H1 (cell line): ENCODE data around the gene HHAT. TPM values are rescaled to one million over a fixed set of nuclear protein-coding genes. Genes with fewer than 3 reads are reported as not detected.
A peak's percentile ranks its signal among the peaks of the same experiment; 100 is the strongest.

Source experiments
- CTCF ChIA-PET: fragments of 300-600 bp; sonication (Branson Sonifier 250); formaldehyde crosslinking; loops from one replicate; lab custom pipeline; 2021; ENCODE audit not compliant: partially characterized antibody; lab: Charles Lee
- POLR2A ChIA-PET: fragments of 300-600 bp; sonication (Branson Sonifier 250); formaldehyde crosslinking; loops from one replicate; lab custom pipeline; 2021; ENCODE audit warnings: inconsistent platforms; ENCODE audit not compliant: partially characterized antibody; lab: Charles Lee
- DNase-seq, 2 experiments: peaks; one replicate each; pipeline versions ENCODE4 v3.0.0 to v3.0.0-alpha.2; 2010 to 2022; ENCODE audit warnings: low spot score in 2 of 2, low read depth in 1 of 2, mixed read lengths in 1 of 2
- FAIRE-seq: peaks from 2 replicates; lab custom pipeline; 2011; peaks lifted over from hg19 to GRCh38; lab: Jason Lieb, UNC
- H2AFZ ChIP-seq: 2 replicates; pipeline ENCODE4 v1.8.1; 2012; ENCODE audit warnings: low read length, inconsistent platforms
- H2AK5ac ChIP-seq: 2 replicates; pipeline ENCODE4 v1.6.1; 2013; ENCODE audit warnings: low read depth, low read length
- H2BK120ac ChIP-seq: replicated peaks from 2 replicates; pipeline ENCODE3; 2013; ENCODE audit warnings: low read depth, low read length, inconsistent platforms
- H2BK12ac ChIP-seq: 2 replicates; pipeline ENCODE4 v1.6.1; 2013; ENCODE audit warnings: low read depth, low read length
- H2BK15ac ChIP-seq: 2 replicates; pipeline ENCODE4 v1.6.1; 2013; ENCODE audit warnings: low read length
- H2BK20ac ChIP-seq: 2 replicates; pipeline ENCODE4 v1.6.1; 2013; ENCODE audit warnings: low read length
- H2BK5ac ChIP-seq: 2 replicates; pipeline ENCODE4 v1.6.1; 2013; ENCODE audit warnings: low read depth, low read length
- H3K14ac ChIP-seq: 2 replicates; pipeline ENCODE4 v1.6.1; 2013; ENCODE audit warnings: inconsistent platforms; ENCODE audit not compliant: insufficient read length
- H3K18ac ChIP-seq: 2 replicates; pipeline ENCODE4 v1.6.1; 2013; ENCODE audit warnings: low read length; ENCODE audit errors: extremely low read depth
- H3K23ac ChIP-seq: 2 replicates; pipeline ENCODE4 v1.6.1; 2013; ENCODE audit warnings: inconsistent platforms; ENCODE audit not compliant: insufficient read length
- H3K23me2 ChIP-seq: 2 replicates; pipeline ENCODE4 v1.6.1; 2013; ENCODE audit warnings: low read depth, low read length
- H3K27ac ChIP-seq: 2 replicates; pipeline ENCODE4 v1.6.1; 2011; ENCODE audit warnings: low read depth, low read length, inconsistent platforms
- H3K27me3 ChIP-seq, 4 experiments: replicated peaks in 1 of 4; 1 replicate in 1 of 4; 2 replicates in 3 of 4; pipeline versions ENCODE4 v1.6.1 to v1.8.1; 2011 to 2013; ENCODE audit warnings: low read length in 3 of 4, mild to moderate bottlenecking in 3 of 4, inconsistent platforms in 2 of 4, mixed read lengths in 2 of 4, moderate library complexity in 1 of 4; ENCODE audit not compliant: control insufficient read depth in 3 of 4, insufficient read depth in 3 of 4; ENCODE audit errors: extremely low read depth in 1 of 4
- H3K36me3 ChIP-seq, 4 experiments: 2 replicates each; pipeline versions ENCODE4 v1.6.1 to v1.8.1; 2011 to 2013; ENCODE audit warnings: mild to moderate bottlenecking in 4 of 4, low read length in 3 of 4, moderate library complexity in 2 of 4, control low read depth in 1 of 4, inconsistent platforms in 1 of 4; ENCODE audit not compliant: insufficient read depth in 4 of 4, control insufficient read depth in 2 of 4
- H3K4ac ChIP-seq: replicated peaks from 2 replicates; pipeline ENCODE3; 2013; ENCODE audit warnings: low read length, low read depth, mixed read lengths, inconsistent platforms; ENCODE audit not compliant: insufficient read length
- H3K4me1 ChIP-seq, 4 experiments: replicated peaks in 1 of 4; 1 replicate in 1 of 4; 2 replicates in 3 of 4; pipeline versions ENCODE4 v1.6.1 to v1.8.1; 2011 to 2013; ENCODE audit warnings: low read length in 3 of 4, inconsistent platforms in 2 of 4, mixed read lengths in 1 of 4; ENCODE audit not compliant: insufficient read depth in 4 of 4, control insufficient read depth in 3 of 4
- H3K4me2 ChIP-seq, 2 experiments: 2 replicates each; pipeline versions ENCODE4 v1.6.1 to v1.8.1; 2011 to 2013; ENCODE audit warnings: low read depth in 2 of 2, low read length in 2 of 2, control low read depth in 1 of 2, inconsistent platforms in 1 of 2, mild to moderate bottlenecking in 1 of 2; ENCODE audit not compliant: insufficient read depth in 1 of 2
- H3K4me3 ChIP-seq, 4 experiments: fragments of 200-600, 300-600 bp in 1 of 4; sonication (generic), shearing (Covaris generic), sonication (Bioruptor Twin) in 1 of 4; 2 replicates each; pipeline versions ENCODE4 v1.5.1 to v1.8.1; 2011 to 2016; ENCODE audit warnings: low read length in 4 of 4, low read depth in 3 of 4, control low read depth in 2 of 4, inconsistent platforms in 2 of 4, mild to moderate bottlenecking in 2 of 4, mixed read lengths in 1 of 4, moderate library complexity in 1 of 4; ENCODE audit not compliant: insufficient read depth in 2 of 4; ENCODE audit errors: extremely low read depth in 1 of 4
- H3K56ac ChIP-seq: replicated peaks from 2 replicates; pipeline ENCODE3; 2013; ENCODE audit warnings: low read depth, mild to moderate bottlenecking, mixed read lengths, low read length, inconsistent platforms; ENCODE audit not compliant: insufficient read length
- H3K79me1 ChIP-seq: 2 replicates; pipeline ENCODE4 v1.6.1; 2013; ENCODE audit warnings: low read depth, low read length, control low read depth
- H3K79me2 ChIP-seq, 2 experiments: 2 replicates each; pipeline versions ENCODE4 v1.6.1 to v1.8.1; 2012 to 2013; ENCODE audit warnings: low read length in 2 of 2, mild to moderate bottlenecking in 2 of 2, inconsistent platforms in 1 of 2; ENCODE audit not compliant: insufficient read depth in 2 of 2, control insufficient read depth in 1 of 2
- H3K9ac ChIP-seq, 4 experiments: replicated peaks in 1 of 4; 1 replicate in 1 of 4; 2 replicates in 3 of 4; pipeline versions ENCODE4 v1.6.1 to v1.8.1; 2011 to 2013; ENCODE audit warnings: low read depth in 3 of 4, low read length in 3 of 4, control low read depth in 2 of 4, mild to moderate bottlenecking in 2 of 4, moderate library complexity in 2 of 4, inconsistent platforms in 1 of 4; ENCODE audit errors: extremely low read depth in 1 of 4
- H3K9me3 ChIP-seq, 2 experiments: 2 replicates each; pipeline versions ENCODE4 v1.6.1 to v1.8.1; 2012 to 2013; ENCODE audit warnings: mild to moderate bottlenecking in 2 of 2, moderate library complexity in 2 of 2, control low read depth in 1 of 2, inconsistent platforms in 1 of 2, low read depth in 1 of 2, low read length in 1 of 2, mixed read lengths in 1 of 2; ENCODE audit not compliant: insufficient read depth in 2 of 2
- H4K20me1 ChIP-seq, 2 experiments: replicated peaks in 1 of 2; 2 replicates each; pipeline versions ENCODE3 to v1.8.1; 2011 to 2013; ENCODE audit warnings: inconsistent platforms in 2 of 2, low read length in 2 of 2, mild to moderate bottlenecking in 1 of 2; ENCODE audit not compliant: insufficient read depth in 2 of 2, control insufficient read depth in 1 of 2
- H4K5ac ChIP-seq: 2 replicates; pipeline ENCODE4 v1.6.1; 2013; ENCODE audit warnings: low read length, low read depth, mixed read lengths, inconsistent platforms; ENCODE audit not compliant: insufficient read length
- H4K8ac ChIP-seq: 2 replicates; pipeline ENCODE4 v1.8.0; 2013; ENCODE audit warnings: mild to moderate bottlenecking, moderate library complexity, low read length, inconsistent platforms; ENCODE audit not compliant: insufficient read depth; ENCODE audit errors: extremely low read depth
- H4K91ac ChIP-seq: replicated peaks from 2 replicates; pipeline ENCODE3; 2013; ENCODE audit warnings: low read length, mixed read lengths, inconsistent platforms; ENCODE audit not compliant: insufficient read length
- CTBP2 ChIP-seq: IDR thresholded peaks from 2 replicates; pipeline ENCODE4 v1.7.0; 2011; ENCODE audit warnings: borderline replicate concordance, mild to moderate bottlenecking, moderate library complexity, mixed read lengths, low read length; ENCODE audit not compliant: insufficient read depth, insufficient read length
- GABPA ChIP-seq: IDR thresholded peaks from 2 replicates; pipeline ENCODE4 v1.6.1; 2011; ENCODE audit warnings: mild to moderate bottlenecking, low read length, moderate library complexity, borderline replicate concordance; ENCODE audit not compliant: insufficient read depth
- JUN ChIP-seq: IDR thresholded peaks from 2 replicates; pipeline ENCODE4 v1.6.1; 2011; ENCODE audit warnings: low read depth, mild to moderate bottlenecking, improper control_type of control experiment, low read length
- KDM5A ChIP-seq: fragments of 200-600 bp; IDR thresholded peaks from 2 replicates; pipeline ENCODE4 v1.7.1; 2012; ENCODE audit warnings: mild to moderate bottlenecking, low read length, inconsistent platforms, mixed read lengths
- NANOG ChIP-seq: IDR thresholded peaks from 2 replicates; pipeline ENCODE4 v1.6.1; 2011; ENCODE audit warnings: low read length, low read depth, mild to moderate bottlenecking, inconsistent platforms; ENCODE audit not compliant: insufficient read depth, poor library complexity, severe bottlenecking
- NRF1 ChIP-seq: IDR thresholded peaks from 2 replicates; pipeline ENCODE4 v1.6.1; 2011; ENCODE audit warnings: mild to moderate bottlenecking, low read depth, low read length, improper control_type of control experiment
- POLR2A ChIP-seq, 2 experiments: IDR thresholded peaks; 1 replicate in 1 of 2; 2 replicates in 1 of 2; pipeline ENCODE4 v1.6.1; 2011; ENCODE audit warnings: low read depth in 2 of 2, low read length in 2 of 2, mild to moderate bottlenecking in 2 of 2; ENCODE audit errors: control extremely low read depth in 1 of 2
- RAD21 ChIP-seq, 2 experiments: IDR thresholded peaks in 1 of 2; conservative IDR thresholded peaks in 1 of 2; 2 replicates each; pipeline ENCODE4 v1.6.1; 2011; ENCODE audit warnings: low read depth in 2 of 2, low read length in 2 of 2, improper control_type of control experiment in 1 of 2, inconsistent platforms in 1 of 2, mild to moderate bottlenecking in 1 of 2, moderate library complexity in 1 of 2
- RBBP5 ChIP-seq: IDR thresholded peaks from 2 replicates; pipeline ENCODE4 v1.7.1; 2012; ENCODE audit warnings: low read depth, mild to moderate bottlenecking, inconsistent platforms, low read length, moderate library complexity, borderline replicate concordance
- SAP30 ChIP-seq: fragments of 300-600 bp; sonication (generic); IDR thresholded peaks from 2 replicates; pipeline ENCODE4 v1.7.1; 2012; ENCODE audit warnings: low read length, moderate library complexity, mild to moderate bottlenecking, inconsistent platforms; ENCODE audit not compliant: insufficient read depth, insufficient replicate concordance
- SP1 ChIP-seq: IDR thresholded peaks from 2 replicates; pipeline ENCODE4 v1.6.1; 2011; ENCODE audit warnings: low read depth, low read length
- WGBS, 2 experiments: shearing (Covaris generic) in 1 of 2; methylation state at CpG; one replicate each; pipeline versions ENCODE4 v1.1.6 to v1.1.7; 2013 to 2015; ENCODE audit warnings: low lambda C conversion rate in 2 of 2, mixed read lengths in 2 of 2, inconsistent platforms in 1 of 2, low coverage in 1 of 2, missing lambda C conversion rate in 1 of 2; ENCODE audit not compliant: insufficient replicate concordance in 2 of 2, insufficient coverage in 1 of 2, insufficient read length in 1 of 2; ENCODE audit errors: extremely low coverage in 1 of 2, missing lambda C conversion rate in 1 of 2; 5-methylcytosine and 5-hydroxymethylcytosine counted together
- polyA plus RNA-seq, 7 experiments: library from polyadenylated mRNA; depleted of rRNA in 3 of 7; stranded (reverse) in 5 of 7; unstranded in 2 of 7; fragments of >200 nt in 5 of 7; fragments of 200-250 nt in 2 of 7; gene quantifications; 1 replicate in 5 of 7; 2 replicates in 1 of 7; 4 replicates in 1 of 7; pipeline versions ENCODE4 v1.2.1 to v1.2.3, GENCODE V29; 2011 to 2013; ENCODE audit warnings: missing spikeins in 2 of 7, mixed read lengths in 2 of 7
- total RNA-seq: library from RNA; stranded (reverse); fragmentation: NEBNext Ultra II Directional; extraction: Animal tissue kit (Norgen Biotek cat#: 25700); gene quantifications from 2 replicates; pipeline ENCODE4 v1.2.1, GENCODE V29; 2021

Gene HHAT
- total and polyA plus RNA-seq, 2 of the 8 experiments (the other 6 are each of a cell fraction or from before 2014, with no cell fraction given) = 0.15 to 0.51 TPM

GRCh38 chr1:210373878-210374599, 45.3 kb downstream of the HHAT start:
- H2BK5ac ChIP-seq = peak overlapping the region; percentile 75; the same call in 1 of the 2 replicates
- no peak overlapping the region for H3K14ac ChIP-seq
- 1% methylated on average over 9 of the region's 9 CpGs; no CpG with 5 or more reads in 1 of the 2 experiments for WGBS, 2 experiments
- H3K27me3 ChIP-seq = peaks cover 0 to 5% (median 2%) of the 10 kb centered on the region in 4 experiments; a peak in 1 of 7 replicates
- FAIRE-seq = peak; percentile 100
- no peak overlapping the region for H2AFZ ChIP-seq
- no peaks in the 10 kb centered on the region for H3K79me1 ChIP-seq
- H3K56ac ChIP-seq = no peak overlapping the region
- no peaks in the 10 kb centered on the region for H4K20me1 ChIP-seq
- DNase-seq = peak; percentile 89 to 90
- ChIA-PET POLR2A (interaction anchor here (0.5 to 5.9 kb wide), 117 partner anchors 12 to 1302 kb away, joined by 3 to 197 read pairs (median 4); partner anchors contain the start of genes HHAT, IRF6, KCNH1 and NEK2), CTCF (interaction anchor here (0.6 to 10.6 kb wide), 23 partner anchors 9 to 884 kb away, joined by 3 to 179 read pairs (median 4); partner anchors contain the start of gene KCNH1)
- peak overlapping the region in 1 of 4 experiments; percentile 33; a peak in 1 of 8 replicates for H3K4me3 ChIP-seq
- no peak overlapping the region for H4K91ac ChIP-seq
- H3K9me3 ChIP-seq = no peaks in the 10 kb centered on the region
- no peak overlapping the region for H3K18ac ChIP-seq
- H4K8ac ChIP-seq = no peak overlapping the region
- H3K4me2 ChIP-seq = peak overlapping the region; percentile 41 to 42
- peak overlapping the region; percentile 43 to 77 (median 70); a peak in 6 of 7 replicates for H3K9ac ChIP-seq
- peak overlapping the region; percentile 97 for H3K27ac ChIP-seq
- no peak overlapping the region for H3K23ac ChIP-seq
- H2AK5ac ChIP-seq = no peak overlapping the region
- no peak overlapping the region; the same call in 1 of the 2 replicates for H2BK12ac ChIP-seq
- H3K4me1 ChIP-seq = peaks cover 7 to 24% (median 18%) of the 10 kb centered on the region in 4 experiments
- H4K5ac ChIP-seq = peak overlapping the region; percentile 97
- no peak overlapping the region for H3K4ac ChIP-seq
- H2BK120ac ChIP-seq = no peak overlapping the region
- H3K79me2 ChIP-seq = no peaks in the 10 kb centered on the region
- H3K36me3 ChIP-seq = no peaks in the 10 kb centered on the region
- no peaks in the 10 kb centered on the region for H3K23me2 ChIP-seq
- H2BK20ac ChIP-seq = no peak overlapping the region
- H2BK15ac ChIP-seq = no peak overlapping the region
- TF ChIP-seq RBBP5 = no peak
- TF ChIP-seq NANOG = peak; percentile 89
- TF ChIP-seq RAD21 (IDR thresholded peaks at IDR 0.05 in 1 of 2, conservative IDR thresholded peaks at IDR 0.05 in 1 of 2; ENCODE audit: low read depth in 2 of 2, low read length in 2 of 2) = peak; percentile 59 to 68; a peak in 3 of 4 replicates
- TF ChIP-seq POLR2A (IDR thresholded peaks at IDR 0.05; ENCODE audit: control extremely low read depth in 1 of 2, low read depth in 2 of 2, low read length in 2 of 2) = peak; percentile 97 to 100
- TF ChIP-seq SP1 = peak; percentile 87
- TF ChIP-seq SAP30 = no peak
- peak; percentile 83 for TF ChIP-seq JUN
- TF ChIP-seq NRF1 = no peak
- TF ChIP-seq GABPA = no peak
- no peak for TF ChIP-seq KDM5A
- no peak for TF ChIP-seq CTBP2
